ENCODE data around the gene HSFX2. TPM values are rescaled to one million over a fixed set of nuclear protein-coding genes. Genes with fewer than 3 reads are reported as not detected.
"Not testable (repeated sequence)": the region's sequence is repeated elsewhere in the genome, so short reads cannot be mapped to it uniquely, and the experiment has no call there.

The HSFX2 gene
- total and polyA plus RNA-seq, 4 donors, result 0.31 to 0.61 (median 0.41) TPM; not detected in 1

DNA sequence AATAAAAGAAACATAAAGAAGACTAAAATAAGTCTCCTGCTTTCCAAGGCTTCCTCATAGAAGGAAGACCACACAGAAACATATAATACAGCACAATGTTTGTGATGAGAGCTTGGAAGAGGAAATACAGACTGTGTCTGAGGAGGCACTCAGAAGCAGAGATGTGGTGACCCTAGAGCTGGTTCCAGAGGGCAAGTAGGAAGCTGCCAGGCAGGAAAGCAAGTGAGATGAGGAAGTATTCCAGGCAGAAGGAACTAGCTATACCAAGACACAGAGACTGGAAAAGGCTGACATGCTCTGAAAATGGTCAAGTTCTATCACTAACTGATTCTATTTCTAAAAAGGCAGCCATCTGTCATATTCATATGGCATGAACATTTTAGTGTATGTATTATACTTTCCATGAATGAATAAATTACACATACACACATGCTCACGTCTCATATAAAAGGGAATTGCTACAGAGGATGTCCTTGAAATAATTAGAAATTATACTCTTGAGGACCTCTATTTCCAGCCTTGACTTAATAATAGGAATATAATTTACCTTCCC is 16.6 kb upstream of the HSFX2 start:
- Histone ChIP-seq H3K36me3 (ENCODE audit: control insufficient read depth in 4 of 4, insufficient read depth in 4 of 4, low read length in 4 of 4) (peaks cover 0 to 5% (median under 1%) of the 10 kb centered on the region in 4 donors), H3K4me3 (no peak overlapping the region), H3K27me3 (ENCODE audit: control insufficient read depth in 3 of 3, insufficient read depth in 3 of 3, low read length in 2 of 3) (no peaks in the 10 kb centered on the region), H3K9me3 (ENCODE audit: control insufficient read depth in 4 of 4, insufficient read depth in 3 of 4, low read length in 3 of 4) (no peaks in the 10 kb centered on the region), H3K4me1 (ENCODE audit: control insufficient read depth in 5 of 5, insufficient read depth in 5 of 5, low read length in 5 of 5) (no peaks in the 10 kb centered on the region), H3K9ac (ENCODE audit: insufficient read depth in 1 of 2, low read length in 2 of 2) (no peak overlapping the region), H3K27ac (ENCODE audit: low read depth in 1 of 2, low read length in 1 of 2) (no peak overlapping the region)
- DNase-seq (no peak), ATAC-seq (ENCODE audit: insufficient read depth, low FRiP score) (no peak)
- TF ChIP-seq, protein P1, sequence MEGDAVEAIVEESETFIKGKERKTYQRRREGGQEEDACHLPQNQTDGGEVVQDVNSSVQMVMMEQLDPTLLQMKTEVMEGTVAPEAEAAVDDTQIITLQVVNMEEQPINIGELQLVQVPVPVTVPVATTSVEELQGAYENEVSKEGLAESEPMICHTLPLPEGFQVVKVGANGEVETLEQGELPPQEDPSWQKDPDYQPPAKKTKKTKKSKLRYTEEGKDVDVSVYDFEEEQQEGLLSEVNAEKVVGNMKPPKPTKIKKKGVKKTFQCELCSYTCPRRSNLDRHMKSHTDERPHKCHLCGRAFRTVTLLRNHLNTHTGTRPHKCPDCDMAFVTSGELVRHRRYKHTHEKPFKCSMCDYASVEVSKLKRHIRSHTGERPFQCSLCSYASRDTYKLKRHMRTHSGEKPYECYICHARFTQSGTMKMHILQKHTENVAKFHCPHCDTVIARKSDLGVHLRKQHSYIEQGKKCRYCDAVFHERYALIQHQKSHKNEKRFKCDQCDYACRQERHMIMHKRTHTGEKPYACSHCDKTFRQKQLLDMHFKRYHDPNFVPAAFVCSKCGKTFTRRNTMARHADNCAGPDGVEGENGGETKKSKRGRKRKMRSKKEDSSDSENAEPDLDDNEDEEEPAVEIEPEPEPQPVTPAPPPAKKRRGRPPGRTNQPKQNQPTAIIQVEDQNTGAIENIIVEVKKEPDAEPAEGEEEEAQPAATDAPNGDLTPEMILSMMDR (IDR thresholded peaks at IDR 0.05; ENCODE audit: control extremely low read depth, extremely low read depth), result no peak
- WGBS, 2 donors, result 71 to 73% methylated on average over 1 of the region's 1 CpG

DNA sequence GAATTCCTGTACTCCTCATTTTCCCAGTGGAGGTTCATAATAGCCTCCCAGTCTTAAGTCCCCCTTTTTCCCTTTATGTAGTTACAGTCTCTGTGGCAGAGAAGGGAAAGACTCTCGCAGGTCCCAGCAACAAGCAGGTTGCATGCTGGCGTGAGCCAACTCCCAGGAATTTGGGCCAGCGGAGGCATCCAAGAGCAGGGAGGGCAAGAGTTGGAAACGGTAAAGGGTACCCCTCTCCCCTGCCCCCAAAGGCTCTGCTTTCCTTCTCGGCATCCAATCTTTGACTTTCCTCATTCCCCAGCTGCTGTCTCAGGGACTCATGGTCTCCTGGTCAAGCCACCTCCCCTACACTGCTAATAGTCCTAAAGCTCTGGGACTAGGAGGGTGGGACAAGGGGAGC is 15.4 kb upstream of the HSFX2 start:
- Histone ChIP-seq H3K27me3 (ENCODE audit: control insufficient read depth in 3 of 3, insufficient read depth in 3 of 3, low read length in 2 of 3) (no peaks in the 10 kb centered on the region), H3K4me1 (ENCODE audit: control insufficient read depth in 5 of 5, insufficient read depth in 5 of 5, low read length in 5 of 5) (no peaks in the 10 kb centered on the region), H3K27ac (ENCODE audit: low read depth in 1 of 2, low read length in 1 of 2) (no peak overlapping the region), H3K4me3 (no peak overlapping the region), H3K9ac (ENCODE audit: insufficient read depth in 1 of 2, low read length in 2 of 2) (no peak overlapping the region), H3K9me3 (ENCODE audit: control insufficient read depth in 4 of 4, insufficient read depth in 3 of 4, low read length in 3 of 4) (no peaks in the 10 kb centered on the region), H3K36me3 (ENCODE audit: control insufficient read depth in 4 of 4, insufficient read depth in 4 of 4, low read length in 4 of 4) (peaks cover 0 to 5% (median under 1%) of the 10 kb centered on the region in 4 donors)
- ATAC-seq (ENCODE audit: insufficient read depth, low FRiP score) (no peak), DNase-seq (no peak)
- WGBS, 2 donors, result 74 to 92% methylated on average over 5 of the region's 5 CpGs
- TF ChIP-seq, protein P1 (IDR thresholded peaks at IDR 0.05; ENCODE audit: control extremely low read depth, extremely low read depth), result no peak

DNA sequence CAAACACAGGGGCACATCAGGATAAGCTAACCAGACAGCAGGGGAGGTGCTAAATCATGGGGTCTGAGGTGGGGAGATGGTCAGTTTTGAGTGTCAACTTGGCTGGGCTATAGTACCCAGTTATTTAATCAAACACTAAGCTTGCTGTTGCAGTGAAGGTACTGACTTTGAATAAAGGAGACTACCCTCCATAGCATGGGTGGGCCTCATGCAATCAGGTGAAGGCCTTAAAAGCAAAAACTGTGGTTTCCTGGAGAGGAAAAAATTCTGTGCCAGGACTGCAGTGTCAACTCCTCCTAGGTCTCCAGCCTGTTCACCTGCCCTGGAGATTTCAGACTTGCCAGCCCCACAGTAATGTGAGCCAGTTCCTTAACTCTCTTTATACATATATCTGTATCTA is 12.6 kb upstream of the HSFX2 start:
- H3K4me1 ChIP-seq (ENCODE audit: control insufficient read depth in 5 of 5, insufficient read depth in 5 of 5, low read length in 5 of 5), result no peaks in the 10 kb centered on the region
- no peak overlapping the region for H3K27ac ChIP-seq (ENCODE audit: low read depth in 1 of 2, low read length in 1 of 2)
- H3K9ac ChIP-seq (ENCODE audit: insufficient read depth in 1 of 2, low read length in 2 of 2), result no peak overlapping the region
- H3K27me3 ChIP-seq (ENCODE audit: control insufficient read depth in 3 of 3, insufficient read depth in 3 of 3, low read length in 2 of 3), result no peaks in the 10 kb centered on the region
- H3K4me3 ChIP-seq, result no peak overlapping the region
- H3K9me3 ChIP-seq (ENCODE audit: control insufficient read depth in 4 of 4, insufficient read depth in 3 of 4, low read length in 3 of 4), result no peaks in the 10 kb centered on the region
- no peak for DNase-seq
- TF ChIP-seq, protein P1 (IDR thresholded peaks at IDR 0.05; ENCODE audit: control extremely low read depth, extremely low read depth), result no peak
- no peak for ATAC-seq (ENCODE audit: insufficient read depth, low FRiP score)
- peaks cover 0 to 5% (median under 1%) of the 10 kb centered on the region in 4 donors for H3K36me3 ChIP-seq (ENCODE audit: control insufficient read depth in 4 of 4, insufficient read depth in 4 of 4, low read length in 4 of 4)

DNA sequence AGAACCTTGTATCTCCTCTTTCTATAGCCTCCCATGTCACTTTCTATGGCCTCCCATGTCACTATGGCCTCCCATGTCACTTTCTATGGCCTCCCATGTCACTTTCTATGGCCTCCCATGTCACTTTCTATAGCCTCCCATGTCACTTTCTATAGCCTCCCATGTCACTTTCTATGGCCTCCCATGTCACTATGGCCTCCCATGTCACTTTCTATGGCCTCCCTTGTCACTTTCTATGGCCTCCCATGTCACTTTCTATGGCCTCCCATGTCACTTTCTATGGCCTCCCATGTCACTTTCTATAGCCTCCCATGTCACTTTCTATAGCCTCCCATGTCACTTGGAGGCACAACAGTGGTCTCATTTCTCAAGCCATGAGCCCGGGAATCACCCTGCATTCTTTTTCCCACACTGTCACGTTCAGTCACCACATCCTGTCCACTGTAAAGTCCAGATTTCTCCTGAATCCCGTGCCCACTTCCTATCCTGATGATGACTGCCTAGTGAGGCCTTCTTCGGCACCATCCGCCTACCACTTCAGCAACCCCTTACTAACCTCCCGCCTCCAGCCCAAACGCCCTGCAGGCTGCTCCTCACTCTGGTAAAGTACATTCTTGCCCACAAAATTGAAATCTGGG is 10.3 kb upstream of the HSFX2 start:
- not testable (repeated sequence) for H3K4me3 ChIP-seq, DNase-seq

DNA sequence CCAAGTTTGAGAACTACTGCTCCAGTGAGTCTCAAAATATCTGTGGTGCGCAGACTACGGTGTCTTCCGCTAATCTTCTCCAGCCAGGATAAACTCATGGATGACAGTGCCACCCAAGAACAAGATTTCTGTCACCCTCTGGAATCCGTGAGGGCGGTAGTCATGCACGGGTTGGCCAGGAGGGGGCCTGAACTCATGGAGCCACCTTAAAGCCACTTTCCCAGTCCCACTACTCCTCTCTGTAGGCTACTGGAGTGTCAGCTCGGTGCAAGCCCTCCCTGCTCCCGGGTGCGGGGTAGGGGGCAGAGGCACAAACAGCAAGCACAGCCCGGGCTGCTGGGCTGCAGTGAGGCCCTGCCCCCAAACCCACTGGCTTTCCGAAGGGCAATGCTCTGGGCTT is 3.5 kb upstream of the HSFX2 start:
- H3K27me3 ChIP-seq (ENCODE audit: control insufficient read depth in 3 of 3, insufficient read depth in 3 of 3, low read length in 2 of 3); DNase-seq; H3K9me3 ChIP-seq (ENCODE audit: control insufficient read depth in 4 of 4, insufficient read depth in 3 of 4, low read length in 3 of 4); H3K27ac ChIP-seq (ENCODE audit: low read depth in 1 of 2, low read length in 1 of 2); H3K9ac ChIP-seq (ENCODE audit: insufficient read depth in 1 of 2, low read length in 2 of 2); H3K4me3 ChIP-seq; H3K36me3 ChIP-seq (ENCODE audit: control insufficient read depth in 4 of 4, insufficient read depth in 4 of 4, low read length in 4 of 4); ATAC-seq (ENCODE audit: insufficient read depth, low FRiP score); H3K4me1 ChIP-seq (ENCODE audit: control insufficient read depth in 5 of 5, insufficient read depth in 5 of 5, low read length in 5 of 5): not testable (repeated sequence)
- 25 to 47% methylated on average over 3 of the region's 11 CpGs for WGBS, 2 donors

More for the DNA sequence above, 10.3 kb upstream of the HSFX2 start:
- H3K9ac ChIP-seq (ENCODE audit: insufficient read depth in 1 of 2, low read length in 2 of 2); H3K27ac ChIP-seq (ENCODE audit: low read depth in 1 of 2, low read length in 1 of 2); H3K36me3 ChIP-seq (ENCODE audit: control insufficient read depth in 4 of 4, insufficient read depth in 4 of 4, low read length in 4 of 4); H3K27me3 ChIP-seq (ENCODE audit: control insufficient read depth in 3 of 3, insufficient read depth in 3 of 3, low read length in 2 of 3); H3K9me3 ChIP-seq (ENCODE audit: control insufficient read depth in 4 of 4, insufficient read depth in 3 of 4, low read length in 3 of 4); H3K4me1 ChIP-seq (ENCODE audit: control insufficient read depth in 5 of 5, insufficient read depth in 5 of 5, low read length in 5 of 5); ATAC-seq (ENCODE audit: insufficient read depth, low FRiP score): not testable (repeated sequence)
- 70 to 91% methylated on average over 7 of the region's 7 CpGs for WGBS, 2 donors

DNA sequence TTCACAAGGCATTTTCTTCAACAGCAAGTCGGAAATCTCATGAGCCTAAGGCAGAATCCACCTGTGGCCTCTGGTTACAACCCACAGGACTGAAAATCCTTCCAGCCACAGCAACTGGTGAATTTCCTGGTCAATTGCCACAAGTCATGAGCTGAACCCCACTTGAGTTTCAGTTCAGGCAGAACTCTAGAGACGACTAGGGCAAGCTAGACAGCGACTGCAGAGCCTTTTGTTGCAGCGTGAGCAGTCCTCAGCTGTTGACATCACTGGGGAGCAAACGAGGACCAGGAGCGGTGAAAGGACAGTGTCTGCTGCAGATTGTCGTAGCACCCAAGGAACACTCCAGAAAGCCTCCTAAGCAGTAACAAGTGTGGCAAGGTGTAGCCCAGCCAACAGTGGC is 829 bp upstream of the HSFX2 start:
- not testable (repeated sequence) for H3K9me3 ChIP-seq (ENCODE audit: control insufficient read depth in 4 of 4, insufficient read depth in 3 of 4, low read length in 3 of 4); ATAC-seq (ENCODE audit: insufficient read depth, low FRiP score); H3K27me3 ChIP-seq (ENCODE audit: control insufficient read depth in 3 of 3, insufficient read depth in 3 of 3, low read length in 2 of 3); H3K4me1 ChIP-seq (ENCODE audit: control insufficient read depth in 5 of 5, insufficient read depth in 5 of 5, low read length in 5 of 5); H3K36me3 ChIP-seq (ENCODE audit: control insufficient read depth in 4 of 4, insufficient read depth in 4 of 4, low read length in 4 of 4); H3K27ac ChIP-seq (ENCODE audit: low read depth in 1 of 2, low read length in 1 of 2); H3K9ac ChIP-seq (ENCODE audit: insufficient read depth in 1 of 2, low read length in 2 of 2); DNase-seq; H3K4me3 ChIP-seq
- no CpG with 5 or more reads among the region's 7 CpGs for WGBS, 2 donors

All from lung (tissue), 12 donors.